HepG2 (cell line): Measurements from ENCODE around the gene KBTBD2. TPM values are rescaled to one million over a fixed set of nuclear protein-coding genes. Genes with fewer than 3 reads are reported as not detected.
"Not testable (repeated sequence)": the region's sequence is repeated elsewhere in the genome, so short reads cannot be mapped to it uniquely, and the experiment has no call there.

Experiments used
- ATAC-seq: fragments of 200-7000 bp; cut with Tn5 transposase; 3 replicates; pipeline ENCODE4 v1.9.1; 2020; ENCODE audit warnings: mild to moderate bottlenecking, moderate library complexity
- BruUV-seq: library from RNA; stranded (reverse); fragments of 400-500 nt; replicated peaks from 2 replicates; lab custom pipeline; 2021; lab: Mats Ljungman, UMichigan
- CTCF ChIA-PET: fragments of 300-600 bp; formaldehyde crosslinking; extraction: SDS; loops from one replicate; lab custom pipeline; 2021; ENCODE audit warnings: low total read pairs, inconsistent platforms, low intra/inter-chr PET ratio; lab: Yijun Ruan, JAX
- POLR2A ChIA-PET: fragments of 350-600 bp; sonication (Branson Sonifier 250); formaldehyde crosslinking; loops from one replicate; lab custom pipeline; 2020; ENCODE audit warnings: antibody characterized with exemption, inconsistent platforms; lab: Yijun Ruan, JAX
- DNase-seq: peaks from one replicate; pipeline ENCODE4 v3.0.0-alpha.2; 2015; ENCODE audit warnings: low spot score
- FAIRE-seq: peaks from 3 replicates; lab custom pipeline; 2011; peaks lifted over from hg19 to GRCh38; lab: Jason Lieb, UNC
- H2AFZ ChIP-seq: one replicate; pipeline ENCODE4 v1.6.1; 2011; ENCODE audit warnings: low read length, inconsistent platforms
- H3K27ac ChIP-seq: fragments of 300-600 bp; 3 replicates; pipeline ENCODE4 v1.8.0; 2011; ENCODE audit warnings: mixed run types, mild to moderate bottlenecking, mixed read lengths, low read length, inconsistent platforms; ENCODE audit not compliant: insufficient read depth; ENCODE audit errors: extremely low read length
- H3K27me3 ChIP-seq, 2 experiments: fragments of 200-600 bp in 1 of 2; 2 replicates in 1 of 2; 3 replicates in 1 of 2; pipeline versions ENCODE4 v1.6.0 to v1.8.0; 2011; ENCODE audit warnings: low read length in 2 of 2, mild to moderate bottlenecking in 2 of 2, moderate library complexity in 2 of 2, inconsistent platforms in 1 of 2; ENCODE audit not compliant: insufficient read depth in 2 of 2, control insufficient read depth in 1 of 2
- H3K36me3 ChIP-seq, 2 experiments: fragments of 200-600 bp in 1 of 2; replicated peaks in 1 of 2; 2 replicates in 1 of 2; 3 replicates in 1 of 2; pipeline versions ENCODE4 v1.5.1 to v1.8.0; 2011; ENCODE audit warnings: low read length in 2 of 2, inconsistent platforms in 1 of 2; ENCODE audit not compliant: insufficient read depth in 2 of 2, control insufficient read depth in 1 of 2
- H3K4me1 ChIP-seq: 2 replicates; pipeline ENCODE4 v1.5.1; 2012; ENCODE audit warnings: low read length, inconsistent platforms; ENCODE audit not compliant: insufficient read depth
- H3K4me2 ChIP-seq: 2 replicates; pipeline ENCODE4 v1.6.0; 2011; ENCODE audit warnings: low read depth, low read length, inconsistent platforms
- H3K4me3 ChIP-seq, 3 experiments: fragments of 200-600 bp in 1 of 3; sonication (generic), shearing (Covaris generic) in 1 of 3; replicated peaks in 1 of 3; 2 replicates each; pipeline ENCODE4 v1.5.1; 2011 to 2016; ENCODE audit warnings: low read length in 3 of 3, inconsistent platforms in 2 of 3, low read depth in 2 of 3, mild to moderate bottlenecking in 2 of 3, control low read depth in 1 of 3, mixed read lengths in 1 of 3; ENCODE audit not compliant: insufficient read depth in 1 of 3
- H3K79me2 ChIP-seq: one replicate; pipeline ENCODE4 v1.6.1; 2011; ENCODE audit warnings: low read length, inconsistent platforms; ENCODE audit not compliant: insufficient read depth
- H3K9ac ChIP-seq: 2 replicates; pipeline ENCODE4 v1.6.0; 2011; ENCODE audit warnings: mild to moderate bottlenecking, low read depth, low read length, inconsistent platforms; ENCODE audit not compliant: insufficient read depth
- H3K9me3 ChIP-seq: 2 replicates; pipeline ENCODE4 v1.5.1; 2012; ENCODE audit warnings: mild to moderate bottlenecking, low read length
- H4K20me1 ChIP-seq: 2 replicates; pipeline ENCODE4 v1.6.0; 2011; ENCODE audit warnings: inconsistent platforms, mild to moderate bottlenecking, low read length, moderate library complexity; ENCODE audit not compliant: insufficient read depth
- BCL6 ChIP-seq: IDR thresholded peaks from 2 replicates; pipeline ENCODE4 v1.6.1; 2016; ENCODE audit warnings: missing genetic modification reagents, missing compliant biosample characterization
- MAFF ChIP-seq: IDR thresholded peaks from 2 replicates; pipeline ENCODE4 v1.6.1; 2011; ENCODE audit warnings: low read depth, low read length, improper control_type of control experiment
- NFIC ChIP-seq: IDR thresholded peaks from 2 replicates; pipeline ENCODE4 v1.6.1; 2012; ENCODE audit warnings: mild to moderate bottlenecking, low read length, inconsistent platforms
- RAD21 ChIP-seq: fragments of 450-650 bp; formaldehyde crosslinking; IDR thresholded peaks from 2 replicates; pipeline ENCODE4 v1.5.0; 2020; ENCODE audit warnings: mild to moderate bottlenecking
- RCOR2 ChIP-seq: IDR thresholded peaks from 2 replicates; pipeline ENCODE4 v1.6.1; 2016; ENCODE audit warnings: missing biosample characterization, missing genetic modification reagents
- RXRB ChIP-seq: IDR thresholded peaks from 2 replicates; pipeline ENCODE4 v1.6.1; 2016; ENCODE audit warnings: borderline replicate concordance, missing genetic modification reagents, missing compliant biosample characterization
- TFE3 ChIP-seq: IDR thresholded peaks from 2 replicates; pipeline ENCODE4 v1.6.1; 2016
- ZBTB7A ChIP-seq: sonication (generic); formaldehyde crosslinking; IDR thresholded peaks from 2 replicates; pipeline ENCODE4 v1.8.0; 2022; ENCODE audit warnings: mild to moderate bottlenecking, missing genetic modification reagents
- ZNF292 ChIP-seq: sonication (generic); formaldehyde crosslinking; IDR thresholded peaks from 2 replicates; pipeline ENCODE4 v1.8.1; 2022; ENCODE audit warnings: mild to moderate bottlenecking, low read depth, missing genetic modification reagents, borderline replicate concordance
- ZNF878 ChIP-seq: sonication (generic); formaldehyde crosslinking; IDR thresholded peaks from 2 replicates; pipeline ENCODE4 v1.8.1; 2023; ENCODE audit warnings: mild to moderate bottlenecking, missing genetic modification reagents, moderate library complexity
- whole genome bisulfite sequencing: methylation state at CpG from one replicate; pipeline ENCODE4 v1.1.6; 2017; ENCODE audit warnings: low lambda C conversion rate; 5-methylcytosine and 5-hydroxymethylcytosine counted together
- in situ Hi-C: cut with HindIII; loops from 2 replicates; pipeline ENCODE4 v1.10.0; 2017; ENCODE audit warnings: low pct_unique_long_range_greater_than_20kb; ENCODE audit not compliant: extremely low pct_ligation_motif_present
- intact Hi-C: fragments of 100-400 bp; cut with micrococcal nuclease; formaldehyde crosslinking; loops from one replicate; pipeline ENCODE4 v1.10.0; 2022; ENCODE audit not compliant: unreplicated experiment
- polyA plus RNA-seq, 8 experiments: library from polyadenylated mRNA; depleted of rRNA in 3 of 8; stranded (reverse) in 7 of 8; unstranded in 1 of 8; fragments of >200 nt; fragmentation: Illumina TruSeq in 4 of 8; extraction: Trizol in 4 of 8; gene quantifications; 2 replicates each; pipeline versions ENCODE4 v1.2.1 to v1.2.3, GENCODE V29; 2011 to 2016; ENCODE audit warnings: low read depth in 4 of 8, missing spikeins in 1 of 8, mixed read lengths in 1 of 8; ENCODE audit not compliant: insufficient read depth in 1 of 8
- total RNA-seq, 5 experiments: library from RNA; depleted of rRNA; stranded (reverse); fragments of >200 nt; fragmentation: Illumina TruSeq; extraction: Trizol; gene quantifications; 2 replicates each; pipeline ENCODE4 v1.2.3, GENCODE V29; 2016; ENCODE audit warnings: low read depth in 1 of 5
- TF ChIP-seq, protein P1 (sequence below): sonication (generic); formaldehyde crosslinking; IDR thresholded peaks from 2 replicates; pipeline ENCODE4 v1.5.0; 2020; ENCODE audit warnings: mild to moderate bottlenecking, missing genetic modification reagents
- TF ChIP-seq, protein P2 (sequence below): sonication (generic); formaldehyde crosslinking; IDR thresholded peaks from 2 replicates; pipeline ENCODE4 v1.5.1; 2020; ENCODE audit warnings: mild to moderate bottlenecking, moderate library complexity, missing genetic modification reagents

KBTBD2 gene
- total and polyA plus RNA-seq, 2 of the 13 experiments (the other 11 are each of a cell fraction or from before 2014, with no cell fraction given), result 24.0 to 25.2 TPM

DNA sequence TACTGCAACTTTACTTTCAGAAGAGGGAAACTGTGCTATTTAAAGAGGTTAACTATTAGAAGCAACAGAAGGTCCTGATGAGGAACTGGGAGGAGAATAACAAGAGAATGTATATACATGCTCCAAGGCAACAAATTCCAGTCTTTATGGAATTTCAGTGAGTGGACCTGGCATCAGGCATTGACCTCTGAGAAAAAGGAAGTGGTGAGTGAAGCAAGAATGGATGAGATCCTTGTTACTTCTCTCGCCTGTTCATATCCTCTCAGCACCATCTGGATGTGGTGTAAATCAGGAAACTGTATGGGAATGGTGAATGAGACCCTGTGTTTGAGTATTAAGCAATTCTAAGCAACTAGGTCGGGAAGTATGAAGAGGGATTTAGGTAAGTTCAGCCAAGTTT lies 30.3 kb upstream of the KBTBD2 start:
- Histone ChIP-seq H3K9ac (no peak overlapping the region), H3K27me3 (no peaks in the 10 kb centered on the region)
- DNase-seq, result no peak
- in situ Hi-C loops, result no loop called here
- TF ChIP-seq ZNF878 (CRISPR knock-in tag), result no peak
- no peak for TF ChIP-seq ZBTB7A (CRISPR knock-in tag)
- TF ChIP-seq MAFF, result no peak
- TF ChIP-seq BCL6, result no peak
- TF ChIP-seq, protein P1, sequence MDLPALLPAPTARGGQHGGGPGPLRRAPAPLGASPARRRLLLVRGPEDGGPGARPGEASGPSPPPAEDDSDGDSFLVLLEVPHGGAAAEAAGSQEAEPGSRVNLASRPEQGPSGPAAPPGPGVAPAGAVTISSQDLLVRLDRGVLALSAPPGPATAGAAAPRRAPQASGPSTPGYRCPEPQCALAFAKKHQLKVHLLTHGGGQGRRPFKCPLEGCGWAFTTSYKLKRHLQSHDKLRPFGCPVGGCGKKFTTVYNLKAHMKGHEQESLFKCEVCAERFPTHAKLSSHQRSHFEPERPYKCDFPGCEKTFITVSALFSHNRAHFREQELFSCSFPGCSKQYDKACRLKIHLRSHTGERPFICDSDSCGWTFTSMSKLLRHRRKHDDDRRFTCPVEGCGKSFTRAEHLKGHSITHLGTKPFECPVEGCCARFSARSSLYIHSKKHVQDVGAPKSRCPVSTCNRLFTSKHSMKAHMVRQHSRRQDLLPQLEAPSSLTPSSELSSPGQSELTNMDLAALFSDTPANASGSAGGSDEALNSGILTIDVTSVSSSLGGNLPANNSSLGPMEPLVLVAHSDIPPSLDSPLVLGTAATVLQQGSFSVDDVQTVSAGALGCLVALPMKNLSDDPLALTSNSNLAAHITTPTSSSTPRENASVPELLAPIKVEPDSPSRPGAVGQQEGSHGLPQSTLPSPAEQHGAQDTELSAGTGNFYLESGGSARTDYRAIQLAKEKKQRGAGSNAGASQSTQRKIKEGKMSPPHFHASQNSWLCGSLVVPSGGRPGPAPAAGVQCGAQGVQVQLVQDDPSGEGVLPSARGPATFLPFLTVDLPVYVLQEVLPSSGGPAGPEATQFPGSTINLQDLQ (CRISPR knock-in tag), result no peak
- no peak for TF ChIP-seq RCOR2 (CRISPR knock-in tag)
- no peak for TF ChIP-seq NFIC
- TF ChIP-seq RXRB (CRISPR knock-in tag), result no peak
- TF ChIP-seq, protein P2, sequence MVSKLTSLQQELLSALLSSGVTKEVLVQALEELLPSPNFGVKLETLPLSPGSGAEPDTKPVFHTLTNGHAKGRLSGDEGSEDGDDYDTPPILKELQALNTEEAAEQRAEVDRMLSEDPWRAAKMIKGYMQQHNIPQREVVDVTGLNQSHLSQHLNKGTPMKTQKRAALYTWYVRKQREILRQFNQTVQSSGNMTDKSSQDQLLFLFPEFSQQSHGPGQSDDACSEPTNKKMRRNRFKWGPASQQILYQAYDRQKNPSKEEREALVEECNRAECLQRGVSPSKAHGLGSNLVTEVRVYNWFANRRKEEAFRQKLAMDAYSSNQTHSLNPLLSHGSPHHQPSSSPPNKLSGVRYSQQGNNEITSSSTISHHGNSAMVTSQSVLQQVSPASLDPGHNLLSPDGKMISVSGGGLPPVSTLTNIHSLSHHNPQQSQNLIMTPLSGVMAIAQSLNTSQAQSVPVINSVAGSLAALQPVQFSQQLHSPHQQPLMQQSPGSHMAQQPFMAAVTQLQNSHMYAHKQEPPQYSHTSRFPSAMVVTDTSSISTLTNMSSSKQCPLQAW (CRISPR knock-in tag), result no peak
- no peak for TF ChIP-seq TFE3 (CRISPR knock-in tag)
- no peak for TF ChIP-seq ZNF292
- TF ChIP-seq RAD21 (CRISPR knock-in tag), result no peak
- TF ChIP-seq, all 625 proteins: peak for 0
- ATAC-seq, result no peak
- no peak for FAIRE-seq
- no peak overlapping the region for H3K4me2 ChIP-seq
- ChIA-PET CTCF (no interaction called here), POLR2A (no interaction called here)
- H3K4me3 ChIP-seq, result no peak overlapping the region
- peaks cover 8 to 41% of the 10 kb centered on the region in 2 experiments for H3K36me3 ChIP-seq
- H3K27ac ChIP-seq, result no peak overlapping the region
- no peaks in the 10 kb centered on the region for H3K79me2 ChIP-seq
- no peaks in the 10 kb centered on the region for H3K9me3 ChIP-seq
- WGBS, result 97% methylated on average over 2 of the region's 2 CpGs
- intact Hi-C loops, result no loop called here
- H2AFZ ChIP-seq, result no peak overlapping the region
- no TSS peak for BruUV-seq
- no peaks in the 10 kb centered on the region for H4K20me1 ChIP-seq
- H3K4me1 ChIP-seq, result no peaks in the 10 kb centered on the region

GRCh38 chr7:32916994-32917393 lies 25.4 kb upstream of the KBTBD2 start:
- H3K27me3 ChIP-seq, BruUV-seq, H2AFZ ChIP-seq, in situ Hi-C loops, H3K4me2 ChIP-seq, intact Hi-C loops, H4K20me1 ChIP-seq, CTCF ChIA-PET, H3K4me1 ChIP-seq, H3K9ac ChIP-seq, H3K79me2 ChIP-seq, H3K9me3 ChIP-seq, DNase-seq, H3K27ac ChIP-seq, POLR2A ChIA-PET, H3K4me3 ChIP-seq: not testable (repeated sequence)
- peak; percentile 28; the same call in 1 of the 3 replicates for ATAC-seq
- peaks cover 6 to 33% of the 10 kb centered on the region in 2 experiments; a peak in 4 of 5 replicates for H3K36me3 ChIP-seq
- WGBS, result 82% methylated on average over 1 of the region's 7 CpGs
- peak; percentile 50 for FAIRE-seq
